GM12878 (cell line): Measurements from ENCODE around the gene HNRNPA2B1. TPM values are rescaled to one million over a fixed set of nuclear protein-coding genes. Genes with fewer than 3 reads are reported as not detected.

Source experiments
- ATAC-seq: fragments of 200-7000 bp; cut with Tn5 transposase; 3 replicates; pipeline ENCODE4 v1.9.1; 2020; ENCODE audit warnings: mild to moderate bottlenecking, moderate library complexity
- BruUV-seq: library from RNA; stranded (reverse); fragments of 400-500 nt; replicated peaks from 2 replicates; lab custom pipeline; 2021; lab: Mats Ljungman, UMichigan
- CTCF ChIA-PET: fragments of 300-600 bp; sonication (Branson Sonifier 250); formaldehyde crosslinking; extraction: SDS; loops from one replicate; lab custom pipeline; 2021; ENCODE audit warnings: inconsistent platforms; lab: Yijun Ruan, JAX
- POLR2A ChIA-PET: fragments of 350-600 bp; formaldehyde crosslinking; extraction: SDS; loops from one replicate; lab custom pipeline; 2021; ENCODE audit warnings: inconsistent platforms; lab: Charles Lee
- RAD21 ChIA-PET: fragments of 300-600 bp; sonication (Branson Sonifier 250); formaldehyde crosslinking; loops from one replicate; lab custom pipeline; 2023; ENCODE audit warnings: antibody characterized with exemption; ENCODE audit not compliant: unreplicated experiment; lab: Charles Lee
- SMC1A ChIA-PET: fragments of 300-600 bp; sonication (Branson Sonifier 250); formaldehyde crosslinking; loops from one replicate; lab custom pipeline; 2023; ENCODE audit not compliant: unreplicated experiment, uncharacterized antibody; lab: Charles Lee
- DNase-seq: peaks from one replicate; pipeline ENCODE4 v3.0.0-alpha.2; 2011; ENCODE audit warnings: low read depth, low spot score
- FAIRE-seq: peaks from 3 replicates; lab custom pipeline; 2011; peaks lifted over from hg19 to GRCh38; lab: Jason Lieb, UNC
- H2AFZ ChIP-seq: 2 replicates; pipeline ENCODE4 v1.6.0; 2011; ENCODE audit warnings: low read depth, low read length, control low read depth; ENCODE audit not compliant: control insufficient read depth
- H3K27ac ChIP-seq: 2 replicates; pipeline ENCODE4 v1.5.1; 2011; ENCODE audit warnings: control low read depth; ENCODE audit not compliant: control insufficient read depth, insufficient read depth
- H3K27me3 ChIP-seq, 2 experiments: replicated peaks in 1 of 2; 2 replicates each; pipeline versions ENCODE4 v1.6.0 to v1.6.1; 2011; ENCODE audit warnings: low read length in 1 of 2; ENCODE audit not compliant: control insufficient read depth in 2 of 2, insufficient read depth in 2 of 2
- H3K36me3 ChIP-seq, 2 experiments: 2 replicates each; pipeline ENCODE4 v1.5.1; 2011; ENCODE audit warnings: low read length in 1 of 2; ENCODE audit not compliant: control insufficient read depth in 2 of 2, insufficient read depth in 2 of 2
- H3K4me1 ChIP-seq: 2 replicates; pipeline ENCODE4 v1.6.1; 2011; ENCODE audit warnings: mild to moderate bottlenecking, low read length, moderate library complexity, mixed read lengths; ENCODE audit not compliant: control insufficient read depth, insufficient read depth
- H3K4me2 ChIP-seq: 2 replicates; pipeline ENCODE4 v1.6.0; 2011; ENCODE audit warnings: control low read depth; ENCODE audit not compliant: control insufficient read depth, insufficient read depth
- H3K4me3 ChIP-seq: fragments of 200-600 bp; sonication (generic); 2 replicates; pipeline ENCODE4 v1.5.1; 2016
- H3K79me2 ChIP-seq: 2 replicates; pipeline ENCODE4 v1.6.0; 2011; ENCODE audit warnings: low read length; ENCODE audit not compliant: control insufficient read depth, insufficient read depth
- H3K9ac ChIP-seq: 2 replicates; pipeline ENCODE4 v1.8.0; 2011; ENCODE audit warnings: low read length, control low read depth, mixed read lengths; ENCODE audit not compliant: control insufficient read depth, insufficient read depth
- H3K9me3 ChIP-seq: replicated peaks from 3 replicates; pipeline ENCODE4 v1.5.1; 2011; ENCODE audit warnings: mild to moderate bottlenecking, low read length; ENCODE audit not compliant: control insufficient read depth, insufficient read depth
- H4K20me1 ChIP-seq: 2 replicates; pipeline ENCODE4 v1.6.0; 2011; ENCODE audit not compliant: control insufficient read depth, insufficient read depth
- BRCA1 ChIP-seq: IDR thresholded peaks from 2 replicates; pipeline ENCODE4 v1.6.1; 2011; ENCODE audit warnings: low read depth, low read length, improper control_type of control experiment
- DPF2 ChIP-seq: fragments of 450-650 bp; IDR thresholded peaks from 2 replicates; pipeline ENCODE4 v1.6.1; 2017; ENCODE audit warnings: mild to moderate bottlenecking
- ETV6 ChIP-seq, 2 experiments: fragments of 450-650 bp in 1 of 2; IDR thresholded peaks in 1 of 2; conservative IDR thresholded peaks in 1 of 2; 2 replicates each; pipeline ENCODE4 v1.6.1; 2014; ENCODE audit warnings: antibody characterized with exemption in 1 of 2, borderline replicate concordance in 1 of 2, low read depth in 1 of 2, mild to moderate bottlenecking in 1 of 2, moderate library complexity in 1 of 2
- LARP7 ChIP-seq: fragments of 450-650 bp; IDR thresholded peaks from 2 replicates; pipeline ENCODE4 v1.6.1; 2017; ENCODE audit warnings: mild to moderate bottlenecking
- MTA2 ChIP-seq: fragments of 450-650 bp; IDR thresholded peaks from 2 replicates; pipeline ENCODE4 v1.6.1; 2016; ENCODE audit warnings: low read depth, mild to moderate bottlenecking, moderate library complexity
- RCOR1 ChIP-seq: conservative IDR thresholded peaks from 2 replicates; pipeline ENCODE4 v1.6.1; 2012; ENCODE audit warnings: low read depth, low read length, improper control_type of control experiment
- SRF ChIP-seq, 2 experiments: IDR thresholded peaks; 2 replicates each; pipeline ENCODE4 v1.6.1; 2011; ENCODE audit warnings: low read depth in 2 of 2, low read length in 2 of 2, mild to moderate bottlenecking in 1 of 2, moderate library complexity in 1 of 2
- SUZ12 ChIP-seq: fragments of 200-600 bp; sonication (generic); IDR thresholded peaks from one replicate; pipeline ENCODE4 v1.6.1; 2018; ENCODE audit warnings: antibody characterized with exemption, mild to moderate bottlenecking; ENCODE audit not compliant: unreplicated experiment
- ZNF384 ChIP-seq: IDR thresholded peaks from 2 replicates; pipeline ENCODE4 v1.6.1; 2012; ENCODE audit warnings: low read depth, mild to moderate bottlenecking, low read length, improper control_type of control experiment, borderline replicate concordance
- WGBS: methylation state at CpG from one replicate; pipeline ENCODE4 v1.1.6; 2016; ENCODE audit warnings: low lambda C conversion rate; ENCODE audit not compliant: insufficient replicate concordance, insufficient coverage; ENCODE audit errors: missing lambda C conversion rate; 5-methylcytosine and 5-hydroxymethylcytosine counted together
- in situ Hi-C: fragments of 300-500 bp; cut with MboI; formaldehyde crosslinking; loops from 9 replicates; pipeline ENCODE4 v1.14.3; 2018; ENCODE audit warnings: mixed read lengths
- intact Hi-C: fragments of 100-400 bp; cut with micrococcal nuclease; formaldehyde crosslinking; loops from one replicate; pipeline ENCODE4 v1.14.2; 2022; ENCODE audit not compliant: unreplicated experiment
- polyA plus RNA-seq, 11 experiments: library from polyadenylated mRNA; depleted of rRNA in 4 of 11; unstranded in 6 of 11; stranded (reverse) in 5 of 11; fragments of >200 nt; fragmentation: Nextera tagmentation in 4 of 11; fragmentation: Illumina TruSeq in 1 of 11; extraction: Ambion mirVana in 4 of 11; extraction: Trizol in 1 of 11; gene quantifications; 1 replicate in 1 of 11; 2 replicates in 10 of 11; pipeline versions ENCODE4 v1.2.1 to v1.2.3, GENCODE V29; 2011 to 2016; ENCODE audit warnings: inconsistent platforms in 2 of 11, missing spikeins in 2 of 11, low read depth in 1 of 11
- total RNA-seq, 4 experiments: library from RNA; depleted of rRNA in 3 of 4; stranded (reverse); fragments of >200 nt in 3 of 4; fragmentation: Illumina TruSeq in 1 of 4; extraction: Trizol in 1 of 4; gene quantifications; 2 replicates each; pipeline versions ENCODE4 v1.2.1 to v1.2.3, GENCODE V29; 2013 to 2021
- TF ChIP-seq, protein P1 (sequence below): IDR thresholded peaks from 2 replicates; pipeline ENCODE4 v1.6.1; 2011; ENCODE audit warnings: low read depth, mild to moderate bottlenecking, low read length, moderate library complexity, borderline replicate concordance; ENCODE audit errors: extremely low read depth
- TF ChIP-seq, protein P2 (sequence below): IDR thresholded peaks from 2 replicates; pipeline ENCODE4 v1.6.1; 2012; ENCODE audit warnings: improper control_type of control experiment, low read depth, low read length; ENCODE audit not compliant: insufficient replicate concordance
- TF ChIP-seq, protein P3 (sequence below): fragments of 150-350 bp; IDR thresholded peaks from 2 replicates; pipeline ENCODE4 v1.6.1; 2016; ENCODE audit warnings: low read depth, low read length

Gene HNRNPA2B1
- total and polyA plus RNA-seq, 10 of the 15 experiments (the other 5 are each of a cell fraction or from before 2014, with no cell fraction given), result 295 to 1,396 (median 932) TPM

DNA sequence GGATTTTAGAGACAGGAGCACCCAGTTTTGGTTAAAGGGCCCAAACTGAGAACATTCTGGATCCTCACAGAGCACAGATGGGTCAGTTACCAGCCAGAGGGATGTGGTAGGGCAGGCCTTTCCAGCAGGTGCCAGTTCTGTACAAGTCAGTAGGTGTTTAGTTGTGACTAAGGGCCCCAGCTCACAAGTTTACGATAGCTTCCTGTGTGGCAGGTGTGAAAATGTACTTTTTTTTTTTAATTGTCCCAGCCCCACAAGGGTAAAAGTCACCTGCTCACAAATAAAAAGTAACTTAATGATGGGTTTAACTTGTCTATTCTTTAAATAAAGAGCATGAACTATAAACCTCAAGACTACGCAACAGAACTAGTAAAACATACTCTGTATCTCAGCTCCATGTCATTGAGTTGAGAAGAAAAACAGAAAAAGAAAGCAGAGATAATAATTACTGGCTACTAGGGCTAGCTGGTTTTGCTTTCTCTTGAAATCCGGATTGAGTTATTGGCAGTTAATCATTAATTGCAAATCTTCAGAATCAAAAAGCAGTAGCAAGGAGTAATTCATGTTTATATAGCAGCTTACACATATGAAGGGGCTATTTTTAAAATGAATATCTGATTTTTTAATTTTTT, 33.1 kb downstream of the HNRNPA2B1 start:
- Histone ChIP-seq H3K9ac (peak overlapping the region; percentile 51), H2AFZ (peak overlapping the region; percentile 51; the same call in 1 of the 2 replicates), H3K4me2 (peak overlapping the region; percentile 65), H3K79me2 (peaks cover 32% of the 10 kb centered on the region), H3K9me3 (no peaks in the 10 kb centered on the region), H3K27me3 (no peaks in the 10 kb centered on the region), H3K27ac (peak overlapping the region; percentile 43), H4K20me1 (no peaks in the 10 kb centered on the region), H3K4me3 (0 out of 2 replicates have a peak overlapping the region, but pooled peaks have one; percentile 31), H3K36me3 (peaks cover 2 to 3% of the 10 kb centered on the region in 2 experiments; a peak in 3 of 4 replicates), H3K4me1 (peaks cover 17% of the 10 kb centered on the region)
- RAD21 ChIA-PET, result interaction anchor here (1.0 to 3.4 kb wide), 11 partner anchors 11 to 199 kb away, joined by 3 to 74 read pairs (median 5); partner anchors contain the start of gene NFE2L3
- intact Hi-C loops (no loop called here), in situ Hi-C loops (no loop called here)
- 88% methylated on average over 3 of the region's 3 CpGs for WGBS
- BruUV-seq, result no TSS peak
- no peak for DNase-seq
- ATAC-seq, result peak; percentile 94
- POLR2A ChIA-PET, result interaction anchor here (0.7 to 3.2 kb wide), 14 partner anchors 11 to 208 kb away, joined by 3 to 111 read pairs (median 8); partner anchors contain the start of genes CBX3 and NFE2L3
- FAIRE-seq, result no peak
- CTCF ChIA-PET, result interaction anchor here (0.6 to 3.2 kb wide), 10 partner anchors 11 to 274 kb away, joined by 3 to 52 read pairs (median 8); partner anchors contain the start of gene NFE2L3
- SMC1A ChIA-PET, result interaction anchor here (0.8 to 5.4 kb wide), 19 partner anchors 11 to 916 kb away, joined by 3 to 91 read pairs (median 4); partner anchors contain the start of gene NFE2L3
- TF ChIP-seq, protein P1, sequence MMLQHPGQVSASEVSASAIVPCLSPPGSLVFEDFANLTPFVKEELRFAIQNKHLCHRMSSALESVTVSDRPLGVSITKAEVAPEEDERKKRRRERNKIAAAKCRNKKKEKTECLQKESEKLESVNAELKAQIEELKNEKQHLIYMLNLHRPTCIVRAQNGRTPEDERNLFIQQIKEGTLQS, result no peak
- TF ChIP-seq SUZ12 (no peak), MTA2 (peak; percentile 65; the same call in 1 of the 2 replicates), DPF2 (peak; percentile 43; the same call in 1 of the 2 replicates), ETV6 (conservative IDR thresholded peaks at IDR 0.05 in 1 of 2, IDR thresholded peaks at IDR 0.05 in 1 of 2; ENCODE audit: borderline replicate concordance in 1 of 2, low read depth in 1 of 2) (no peak), BRCA1 (no peak), ZNF384 (peak; percentile 53), LARP7 (no peak), RCOR1 (no peak), SRF (IDR thresholded peaks at IDR 0.05; ENCODE audit: low read depth in 2 of 2, low read length in 2 of 2) (no peak)
- TF ChIP-seq, protein P2, sequence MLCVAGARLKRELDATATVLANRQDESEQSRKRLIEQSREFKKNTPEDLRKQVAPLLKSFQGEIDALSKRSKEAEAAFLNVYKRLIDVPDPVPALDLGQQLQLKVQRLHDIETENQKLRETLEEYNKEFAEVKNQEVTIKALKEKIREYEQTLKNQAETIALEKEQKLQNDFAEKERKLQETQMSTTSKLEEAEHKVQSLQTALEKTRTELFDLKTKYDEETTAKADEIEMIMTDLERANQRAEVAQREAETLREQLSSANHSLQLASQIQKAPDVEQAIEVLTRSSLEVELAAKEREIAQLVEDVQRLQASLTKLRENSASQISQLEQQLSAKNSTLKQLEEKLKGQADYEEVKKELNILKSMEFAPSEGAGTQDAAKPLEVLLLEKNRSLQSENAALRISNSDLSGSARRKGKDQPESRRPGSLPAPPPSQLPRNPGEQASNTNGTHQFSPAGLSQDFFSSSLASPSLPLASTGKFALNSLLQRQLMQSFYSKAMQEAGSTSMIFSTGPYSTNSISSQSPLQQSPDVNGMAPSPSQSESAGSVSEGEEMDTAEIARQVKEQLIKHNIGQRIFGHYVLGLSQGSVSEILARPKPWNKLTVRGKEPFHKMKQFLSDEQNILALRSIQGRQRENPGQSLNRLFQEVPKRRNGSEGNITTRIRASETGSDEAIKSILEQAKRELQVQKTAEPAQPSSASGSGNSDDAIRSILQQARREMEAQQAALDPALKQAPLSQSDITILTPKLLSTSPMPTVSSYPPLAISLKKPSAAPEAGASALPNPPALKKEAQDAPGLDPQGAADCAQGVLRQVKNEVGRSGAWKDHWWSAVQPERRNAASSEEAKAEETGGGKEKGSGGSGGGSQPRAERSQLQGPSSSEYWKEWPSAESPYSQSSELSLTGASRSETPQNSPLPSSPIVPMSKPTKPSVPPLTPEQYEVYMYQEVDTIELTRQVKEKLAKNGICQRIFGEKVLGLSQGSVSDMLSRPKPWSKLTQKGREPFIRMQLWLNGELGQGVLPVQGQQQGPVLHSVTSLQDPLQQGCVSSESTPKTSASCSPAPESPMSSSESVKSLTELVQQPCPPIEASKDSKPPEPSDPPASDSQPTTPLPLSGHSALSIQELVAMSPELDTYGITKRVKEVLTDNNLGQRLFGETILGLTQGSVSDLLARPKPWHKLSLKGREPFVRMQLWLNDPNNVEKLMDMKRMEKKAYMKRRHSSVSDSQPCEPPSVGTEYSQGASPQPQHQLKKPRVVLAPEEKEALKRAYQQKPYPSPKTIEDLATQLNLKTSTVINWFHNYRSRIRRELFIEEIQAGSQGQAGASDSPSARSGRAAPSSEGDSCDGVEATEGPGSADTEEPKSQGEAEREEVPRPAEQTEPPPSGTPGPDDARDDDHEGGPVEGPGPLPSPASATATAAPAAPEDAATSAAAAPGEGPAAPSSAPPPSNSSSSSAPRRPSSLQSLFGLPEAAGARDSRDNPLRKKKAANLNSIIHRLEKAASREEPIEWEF, result no peak
- TF ChIP-seq, protein P3, sequence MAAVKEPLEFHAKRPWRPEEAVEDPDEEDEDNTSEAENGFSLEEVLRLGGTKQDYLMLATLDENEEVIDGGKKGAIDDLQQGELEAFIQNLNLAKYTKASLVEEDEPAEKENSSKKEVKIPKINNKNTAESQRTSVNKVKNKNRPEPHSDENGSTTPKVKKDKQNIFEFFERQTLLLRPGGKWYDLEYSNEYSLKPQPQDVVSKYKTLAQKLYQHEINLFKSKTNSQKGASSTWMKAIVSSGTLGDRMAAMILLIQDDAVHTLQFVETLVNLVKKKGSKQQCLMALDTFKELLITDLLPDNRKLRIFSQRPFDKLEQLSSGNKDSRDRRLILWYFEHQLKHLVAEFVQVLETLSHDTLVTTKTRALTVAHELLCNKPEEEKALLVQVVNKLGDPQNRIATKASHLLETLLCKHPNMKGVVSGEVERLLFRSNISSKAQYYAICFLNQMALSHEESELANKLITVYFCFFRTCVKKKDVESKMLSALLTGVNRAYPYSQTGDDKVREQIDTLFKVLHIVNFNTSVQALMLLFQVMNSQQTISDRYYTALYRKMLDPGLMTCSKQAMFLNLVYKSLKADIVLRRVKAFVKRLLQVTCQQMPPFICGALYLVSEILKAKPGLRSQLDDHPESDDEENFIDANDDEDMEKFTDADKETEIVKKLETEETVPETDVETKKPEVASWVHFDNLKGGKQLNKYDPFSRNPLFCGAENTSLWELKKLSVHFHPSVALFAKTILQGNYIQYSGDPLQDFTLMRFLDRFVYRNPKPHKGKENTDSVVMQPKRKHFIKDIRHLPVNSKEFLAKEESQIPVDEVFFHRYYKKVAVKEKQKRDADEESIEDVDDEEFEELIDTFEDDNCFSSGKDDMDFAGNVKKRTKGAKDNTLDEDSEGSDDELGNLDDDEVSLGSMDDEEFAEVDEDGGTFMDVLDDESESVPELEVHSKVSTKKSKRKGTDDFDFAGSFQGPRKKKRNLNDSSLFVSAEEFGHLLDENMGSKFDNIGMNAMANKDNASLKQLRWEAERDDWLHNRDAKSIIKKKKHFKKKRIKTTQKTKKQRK, result no peak
